ENCODE measurements around the gene SLC10A3.

GRCh38 chrX:154477891-154478477, 12.4 kb downstream of the SLC10A3 start:
- TF ChIP-seq POLR2A (IDR thresholded peaks at IDR 0.05) (no peak), CTCF (IDR thresholded peaks at IDR 0.05) (no peak)

All from testis (tissue), 2 donors.